Activated CD8-positive, alpha-beta memory T cell treated with anti-CD3 and anti-CD28 coated beads for 24 hours (primary cell): ENCODE measurements around the gene DYNLRB1.

ENCODE experiments used
- DNase-seq: peaks from one replicate; pipeline ENCODE4 v3.0.0-alpha.2; 2020

DYNLRB1 gene

GRCh38 chr20:34579979-34580940, 64.0 kb downstream of the DYNLRB1 start:
- no peak for DNase-seq

- DNase-seq, result no peak
Observed at GRCh38 chr20:34581341-34582184, 65.3 kb downstream of the DYNLRB1 start.

DNA sequence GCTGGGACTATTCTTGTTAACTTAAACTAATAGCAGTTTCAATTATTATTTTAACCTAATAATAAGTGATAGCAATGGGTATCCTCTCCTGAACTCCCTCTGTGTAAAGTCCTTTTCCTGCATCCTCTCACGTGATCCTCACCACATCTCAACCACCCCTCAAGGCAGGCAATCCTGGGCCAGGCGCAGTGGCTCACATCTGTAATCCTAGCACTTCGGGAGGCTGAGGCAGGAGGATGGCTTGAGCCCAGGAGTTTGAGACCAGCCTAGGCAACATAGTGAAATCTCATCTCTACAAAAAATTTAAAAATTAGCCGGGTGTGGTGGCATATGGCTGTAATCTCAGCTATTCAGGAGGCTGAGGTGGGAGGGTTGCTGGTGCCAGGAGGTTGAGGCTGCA, 66.0 kb downstream of the DYNLRB1 start:
- DNase-seq, result no peak

DNA sequence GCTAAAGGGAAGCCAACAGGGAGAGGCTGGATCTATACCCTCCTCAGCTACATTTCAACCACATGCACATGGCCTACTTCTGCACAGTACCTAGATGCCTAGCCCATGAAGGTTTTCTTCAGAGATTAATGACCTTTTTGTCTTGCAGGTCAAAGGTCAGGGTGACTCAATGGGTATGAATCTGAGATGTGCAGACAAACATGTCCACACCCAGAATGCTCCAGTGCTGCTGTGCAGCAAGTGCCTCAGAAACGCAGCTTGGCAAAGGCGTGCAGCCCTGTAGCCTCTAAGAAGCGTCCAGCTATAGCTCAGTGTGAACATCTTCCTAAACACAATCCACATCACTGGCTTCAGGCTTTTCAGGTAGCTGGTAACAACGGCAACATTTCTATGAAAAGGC, 66.7 kb downstream of the DYNLRB1 start:
- DNase-seq, result peak; percentile 13

DNA sequence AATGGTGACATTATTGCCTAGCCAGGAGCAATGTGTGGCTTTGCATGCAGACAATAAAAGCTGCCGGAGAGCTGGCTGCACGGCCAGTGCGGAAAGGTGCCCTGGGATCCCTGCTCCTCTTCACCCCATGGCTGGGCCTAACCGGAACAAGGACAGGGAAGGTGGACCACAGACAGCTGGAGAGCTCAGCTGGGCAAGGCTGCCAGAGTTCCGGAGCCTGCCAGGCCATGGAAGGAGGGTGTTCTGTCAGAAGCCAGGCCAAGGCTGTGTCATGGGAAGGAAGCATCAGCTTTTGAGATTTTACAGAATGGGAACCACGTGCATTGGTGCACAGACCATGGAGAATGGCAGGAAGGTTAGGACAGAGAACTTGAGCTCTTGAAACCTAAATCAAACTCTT, 67.3 kb downstream of the DYNLRB1 start:
- DNase-seq, result no peak

GRCh38 chr20:34585019-34585418, 68.8 kb downstream of the DYNLRB1 start:
- peak; percentile 37 for DNase-seq

- no peak for DNase-seq
Observed at GRCh38 chr20:34586488-34587163, 70.4 kb downstream of the DYNLRB1 start.
